Stimulated activated CD4-positive, alpha-beta T cell treated with anti-CD3 and anti-CD28 coated beads, Interleukin-2, amount 100 ng/mL, for 48 hours (primary cell): ENCODE measurements around the gene CLEC6A.
"Not testable (repeated sequence)": the region's sequence is repeated elsewhere in the genome, so short reads cannot be mapped to it uniquely, and the experiment has no call there.

Experiments used
- DNase-seq, 2 donors: peaks; one replicate each; pipeline ENCODE4 v3.0.0-alpha.2; 2020

CLEC6A gene

DNA sequence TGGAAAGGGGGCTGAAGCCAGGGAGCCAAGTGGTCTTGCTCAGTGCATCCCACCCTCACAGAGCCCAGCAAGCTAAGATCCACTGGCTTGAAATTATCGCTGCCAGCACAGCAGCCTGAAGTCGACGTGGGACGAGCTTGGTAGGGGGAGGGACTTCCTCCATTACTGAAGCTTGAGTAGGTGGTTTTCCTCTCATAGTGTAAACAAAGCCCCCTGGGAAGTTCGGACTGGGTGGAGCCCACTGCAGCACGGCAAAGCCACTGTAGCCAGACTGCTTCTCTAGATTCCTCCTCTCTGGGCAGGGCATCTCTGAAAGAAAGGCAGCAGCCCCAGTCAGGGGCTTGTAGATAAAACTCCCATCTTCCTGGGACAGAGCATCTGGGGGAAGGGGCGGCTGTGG lies 40.3 kb downstream of the CLEC6A start:
- DNase-seq, result not testable (repeated sequence)

DNA sequence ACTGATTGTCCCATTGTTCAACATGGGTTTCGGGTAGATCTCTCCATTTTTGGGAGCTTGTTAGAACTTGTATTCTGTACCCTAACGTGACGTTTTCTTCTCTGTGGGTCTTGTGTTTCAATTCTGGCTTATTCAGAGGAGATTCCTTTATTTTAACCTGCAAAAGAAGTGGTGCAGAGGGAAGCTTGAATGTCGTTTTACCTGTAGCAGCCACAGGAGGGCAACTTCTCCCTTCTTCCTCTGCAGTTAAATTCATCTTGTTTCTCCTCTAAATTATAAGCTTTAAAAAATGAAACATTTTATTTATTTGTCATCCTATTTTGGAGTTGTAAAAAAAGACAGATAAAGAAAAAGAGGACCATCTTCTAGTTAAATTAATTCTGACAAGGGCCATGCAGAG lies 43.9 kb downstream of the CLEC6A start:
- DNase-seq, result no peak

DNA sequence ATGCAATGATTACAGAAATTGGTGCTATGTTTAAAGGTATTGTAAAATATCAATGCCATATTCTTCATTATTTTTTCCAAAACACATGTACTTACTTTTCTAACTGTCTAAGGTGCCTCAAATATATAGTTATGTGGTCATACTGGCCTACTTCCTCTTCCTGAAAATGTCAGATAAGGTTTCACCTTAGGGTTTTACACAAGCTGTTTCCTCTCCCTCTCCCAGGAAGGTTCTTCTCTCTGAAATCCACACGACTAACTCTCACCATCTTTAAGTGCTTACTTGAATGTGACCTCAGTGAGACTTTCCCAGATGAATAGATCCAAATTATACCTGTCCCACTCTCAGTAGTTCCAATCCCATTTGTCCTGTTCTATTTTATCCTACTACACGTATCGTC lies 46.0 kb downstream of the CLEC6A start:
- DNase-seq, result no peak

- no peak for DNase-seq
Measured at GRCh38 chr12:8504351-8504750, 48.6 kb downstream of the CLEC6A start.

- DNase-seq, result no peak
Measured at GRCh38 chr12:8507596-8507995, 51.8 kb downstream of the CLEC6A start.

- DNase-seq, result no peak
Measured at GRCh38 chr12:8508223-8508622, 52.5 kb downstream of the CLEC6A start.

GRCh38 chr12:8508910-8509841 lies 53.4 kb downstream of the CLEC6A start:
- no peak for DNase-seq

GRCh38 chr12:8513256-8513655 lies 57.5 kb downstream of the CLEC6A start, which contains the start of gene CLEC4D:
Gene CLEC4D (plus strand): TSS chr12:8513503. CDS start chr12:8513733, 230 bp downstream.
- DNase-seq, result no peak

DNA sequence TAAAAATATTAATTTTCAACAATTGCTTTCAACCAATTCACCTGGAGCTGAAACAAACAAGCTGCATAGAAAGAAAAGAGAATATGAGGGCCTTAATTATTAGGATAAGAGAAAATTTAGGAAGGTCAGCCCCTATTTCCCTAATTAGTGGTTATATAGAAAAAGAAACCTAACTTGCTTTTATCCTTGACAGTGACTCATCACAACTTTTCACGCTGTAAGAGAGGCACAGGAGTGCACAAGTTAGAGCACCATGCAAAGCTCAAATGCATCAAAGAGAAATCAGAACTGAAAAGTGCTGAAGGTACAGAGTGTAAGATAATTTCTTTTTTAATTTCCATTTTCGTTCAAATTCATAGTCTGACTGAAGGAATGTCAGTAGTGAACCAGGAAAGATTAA lies 62.2 kb downstream of the CLEC6A start:
- no peak for DNase-seq

DNA sequence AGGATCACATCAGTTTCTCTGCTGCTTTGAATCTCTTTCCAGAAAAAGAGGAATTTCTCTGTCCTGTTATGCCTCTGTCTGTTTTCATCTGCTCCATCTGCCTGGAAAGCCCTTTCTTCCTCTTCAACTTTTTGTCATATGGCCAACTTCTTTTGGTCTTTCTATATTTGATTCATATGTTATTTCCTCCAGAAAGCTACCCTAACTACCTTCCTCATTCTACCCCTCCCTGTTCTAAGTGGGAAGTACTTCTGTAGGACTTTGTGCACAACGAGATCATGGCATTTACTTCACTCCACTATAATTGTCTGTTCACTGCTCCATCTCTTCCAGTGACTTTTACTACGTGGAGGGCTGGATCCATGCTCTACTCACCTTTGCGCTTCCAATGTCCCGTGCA lies 63.4 kb downstream of the CLEC6A start:
- DNase-seq, result no peak

DNA sequence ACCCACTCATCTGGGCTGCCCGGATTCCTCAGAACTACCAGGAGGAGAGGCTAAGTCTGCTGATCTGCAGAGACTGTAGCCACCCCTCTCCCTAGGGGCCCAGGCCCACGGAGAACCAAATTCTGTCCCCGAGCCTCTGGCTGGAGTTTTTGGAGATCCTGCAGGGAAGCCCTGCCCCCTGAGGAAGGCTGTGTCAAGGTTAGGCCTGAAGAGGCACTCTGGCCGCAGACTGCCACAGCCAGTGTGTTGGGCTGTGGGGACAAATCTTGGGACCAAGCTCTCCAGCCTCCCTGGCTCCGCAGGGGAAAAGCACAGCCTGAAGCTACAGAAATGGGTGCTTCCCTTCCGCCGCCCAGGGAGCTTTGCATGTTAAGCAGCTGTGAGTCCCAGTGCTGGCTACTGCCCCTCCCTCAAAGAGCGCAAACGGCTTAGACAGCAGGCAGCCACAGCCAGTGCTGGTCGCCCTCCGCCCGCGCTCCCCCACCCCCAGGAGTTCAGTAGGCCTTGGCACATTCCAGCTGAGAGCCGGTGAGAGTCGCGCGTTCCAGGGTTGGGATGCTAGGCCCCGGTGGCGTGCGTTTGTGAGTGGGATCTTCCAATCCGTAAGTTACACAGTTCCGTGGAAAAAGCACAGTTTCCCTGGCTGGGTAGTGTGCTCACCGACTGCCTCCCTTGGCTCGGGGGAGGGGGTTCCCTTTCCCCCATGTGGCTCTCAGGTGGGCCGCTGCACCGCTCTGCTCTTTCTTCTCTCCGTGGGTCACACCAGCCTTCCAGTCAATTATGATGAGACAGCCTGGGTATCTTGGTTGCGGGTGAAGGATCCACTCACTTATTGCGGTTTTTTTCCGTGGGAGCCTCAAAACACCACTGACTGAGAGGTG lies 71.7 kb downstream of the CLEC6A start:
- DNase-seq, result no peak
